Suprapubic skin (tissue), 4 donors: ENCODE results near the gene CDC42EP5. TPM values are rescaled to one million over a fixed set of nuclear protein-coding genes. Genes with fewer than 3 reads are reported as not detected.

ENCODE experiments used
- DNase-seq, 2 donors: peaks; one replicate each; pipeline ENCODE4 v3.0.0-alpha.2; 2019; ENCODE audit warnings: low spot score in 2 of 2
- H3K27ac ChIP-seq: fragments of 200-600 bp; sonication (generic); one replicate; pipeline ENCODE4 v1.5.1; 2019
- H3K27me3 ChIP-seq: fragments of 200-600 bp; sonication (generic); one replicate; pipeline ENCODE4 v1.5.1; 2019
- H3K36me3 ChIP-seq: fragments of 200-600 bp; sonication (generic); one replicate; pipeline ENCODE4 v1.5.1; 2019
- H3K4me1 ChIP-seq: fragments of 200-600 bp; sonication (generic); one replicate; pipeline ENCODE4 v1.5.1; 2019
- H3K4me3 ChIP-seq: fragments of 200-600 bp; sonication (generic); one replicate; pipeline ENCODE4 v1.5.1; 2019; ENCODE audit warnings: mild to moderate bottlenecking
- H3K9me3 ChIP-seq: fragments of 200-600 bp; sonication (generic); one replicate; pipeline ENCODE4 v1.5.1; 2019
- CTCF ChIP-seq, 2 donors: fragments of 200-600 bp in 1 of 2; fragments of 450-650 bp in 1 of 2; sonication (generic) in 1 of 2; IDR thresholded peaks; one replicate each; pipeline ENCODE4 v1.5.1; 2016 to 2019; ENCODE audit warnings: antibody characterized with exemption in 2 of 2, mild to moderate bottlenecking in 1 of 2, moderate library complexity in 1 of 2
- EP300 ChIP-seq: sonication (generic); formaldehyde crosslinking; IDR thresholded peaks from one replicate; pipeline ENCODE4 v1.6.1; 2017; ENCODE audit warnings: antibody characterized with exemption
- POLR2A ChIP-seq, 2 donors: fragments of 450-650 bp; IDR thresholded peaks; one replicate each; pipeline ENCODE4 v1.6.1; 2017; ENCODE audit warnings: antibody characterized with exemption in 2 of 2, mild to moderate bottlenecking in 2 of 2, moderate library complexity in 2 of 2
- POLR2AphosphoS5 ChIP-seq, 3 donors: sonication (generic); formaldehyde crosslinking; IDR thresholded peaks; one replicate each; pipeline ENCODE4 v1.6.1; 2017; ENCODE audit warnings: antibody characterized with exemption in 3 of 3
- WGBS: methylation state at CpG from one replicate; pipeline ENCODE4 v1.1.5; 2018; 5-methylcytosine and 5-hydroxymethylcytosine counted together
- total RNA-seq, 4 donors: library from RNA; depleted of rRNA; stranded (reverse); fragments of >200 nt; gene quantifications; one replicate each; pipeline ENCODE4 v1.1.0, GENCODE V29; 2016

CDC42EP5 gene
- total RNA-seq, 4 donors from 2014 or later: 4.2 to 9.4 (median 5.5) TPM

- peak; percentile 78 to 82 for DNase-seq
- no peaks in the 10 kb centered on the region for H3K9me3 ChIP-seq
- peaks cover 51% of the 10 kb centered on the region for H3K36me3 ChIP-seq
- peaks cover 45% of the 10 kb centered on the region for H3K4me1 ChIP-seq
- TF ChIP-seq POLR2A (IDR thresholded peaks at IDR 0.05): no peak
- no peak for TF ChIP-seq EP300
- no peak for TF ChIP-seq CTCF (IDR thresholded peaks at IDR 0.05)
- no peak for TF ChIP-seq POLR2AphosphoS5 (IDR thresholded peaks at IDR 0.05)
- H3K27me3 ChIP-seq: no peaks in the 10 kb centered on the region
- WGBS: 71% methylated on average over 1 of the region's 15 CpGs
- peak overlapping the region; percentile 99 for H3K27ac ChIP-seq
- H3K4me3 ChIP-seq: peak overlapping the region; percentile 77
Observed at GRCh38 chr19:54462047-54462654, 10.9 kb downstream of the CDC42EP5 start.

DNA sequence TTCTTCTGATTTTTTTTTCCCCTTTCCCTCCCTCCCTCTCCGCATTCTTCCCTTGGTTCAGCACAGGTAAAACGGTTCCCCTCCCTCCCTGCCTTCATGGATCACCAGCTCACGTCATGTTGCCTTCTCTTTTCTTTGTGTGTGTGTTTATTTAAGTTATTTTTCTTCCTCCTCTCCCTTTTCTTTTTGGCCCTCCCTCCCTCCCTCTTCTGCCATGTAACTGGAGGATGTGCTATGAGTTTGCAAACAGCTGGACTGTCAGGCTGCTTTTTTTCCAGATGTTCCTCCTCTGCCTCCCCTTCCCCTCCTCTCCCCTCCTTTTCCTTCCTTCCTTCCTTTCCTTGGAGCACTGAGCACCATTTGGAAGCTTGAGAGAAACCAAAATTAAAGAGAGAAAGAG is 11.5 kb downstream of the CDC42EP5 start:
- Histone ChIP-seq H3K27ac (no peak overlapping the region), H3K9me3 (no peaks in the 10 kb centered on the region), H3K27me3 (no peaks in the 10 kb centered on the region), H3K4me1 (peaks cover 45% of the 10 kb centered on the region), H3K36me3 (peaks cover 56% of the 10 kb centered on the region), H3K4me3 (no peak overlapping the region)
- WGBS: 52% methylated on average over 3 of the region's 3 CpGs
- TF ChIP-seq POLR2A (IDR thresholded peaks at IDR 0.05): no peak
- no peak for TF ChIP-seq CTCF (IDR thresholded peaks at IDR 0.05)
- no peak for TF ChIP-seq POLR2AphosphoS5 (IDR thresholded peaks at IDR 0.05)
- no peak for TF ChIP-seq EP300
- DNase-seq: no peak

GRCh38 chr19:54461210-54461609 is 11.9 kb downstream of the CDC42EP5 start:
- no peak overlapping the region for H3K4me3 ChIP-seq
- no peak overlapping the region for H3K27ac ChIP-seq
- peak; percentile 69 to 75 for DNase-seq
- no peaks in the 10 kb centered on the region for H3K27me3 ChIP-seq
- peaks cover 60% of the 10 kb centered on the region for H3K36me3 ChIP-seq
- TF ChIP-seq EP300 (no peak), CTCF (IDR thresholded peaks at IDR 0.05) (no peak), POLR2A (IDR thresholded peaks at IDR 0.05) (no peak), POLR2AphosphoS5 (IDR thresholded peaks at IDR 0.05) (no peak)
- peaks cover 45% of the 10 kb centered on the region for H3K4me1 ChIP-seq
- WGBS: 79% methylated on average over 27 of the region's 27 CpGs
- H3K9me3 ChIP-seq: no peaks in the 10 kb centered on the region

DNA sequence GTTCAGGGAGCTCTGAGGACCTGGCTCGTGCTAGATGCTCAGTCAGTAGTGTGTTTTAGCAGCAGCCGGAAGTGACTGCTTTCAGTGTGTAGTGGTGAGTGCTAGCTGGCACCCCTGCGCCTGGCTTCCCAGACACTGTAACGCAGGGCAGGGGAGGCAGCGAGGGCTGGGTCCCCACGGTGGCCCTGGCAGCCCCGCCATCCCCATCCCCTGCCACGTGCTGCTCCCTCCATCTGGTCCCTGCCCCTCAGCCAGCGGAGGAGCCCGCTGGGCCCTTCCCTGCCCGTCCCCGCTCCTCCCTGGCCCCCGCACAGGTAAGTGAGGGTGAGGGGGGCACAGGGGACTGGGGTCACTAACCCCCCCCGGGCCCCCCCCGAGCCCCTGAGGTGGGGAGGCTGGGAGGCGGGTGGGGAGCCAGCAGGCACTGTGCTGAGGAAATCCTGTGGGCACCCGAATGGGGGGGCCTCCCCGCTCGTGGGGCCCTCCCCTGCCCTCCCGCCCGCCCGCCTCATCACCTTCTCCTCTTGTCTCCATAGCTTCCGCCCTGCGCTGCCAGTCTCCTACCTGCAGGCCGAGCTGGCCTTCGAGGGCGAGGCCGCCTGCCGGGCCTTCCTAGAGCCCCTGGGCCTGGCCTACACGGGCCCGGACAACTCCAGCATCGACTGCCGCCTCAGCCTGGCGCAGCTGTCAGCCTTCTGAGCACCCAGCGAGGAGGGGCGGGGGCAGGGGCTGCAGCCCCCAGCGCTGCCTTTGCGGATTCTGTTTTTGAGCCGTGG is 12.7 kb downstream of the CDC42EP5 start:
- no peaks in the 10 kb centered on the region for H3K27me3 ChIP-seq
- H3K36me3 ChIP-seq: peaks cover 68% of the 10 kb centered on the region
- H3K9me3 ChIP-seq: no peaks in the 10 kb centered on the region
- 72% methylated on average over 24 of the region's 39 CpGs for WGBS
- TF ChIP-seq CTCF (IDR thresholded peaks at IDR 0.05) (no peak), POLR2AphosphoS5 (IDR thresholded peaks at IDR 0.05) (no peak), EP300 (no peak), POLR2A (IDR thresholded peaks at IDR 0.05) (no peak)
- H3K4me3 ChIP-seq: no peak overlapping the region
- H3K27ac ChIP-seq: no peak overlapping the region
- DNase-seq: no peak
- peaks cover 45% of the 10 kb centered on the region for H3K4me1 ChIP-seq
